A549 (cell line): Measurements from ENCODE around the gene UVSSA. TPM values are rescaled to one million over a fixed set of nuclear protein-coding genes. Genes with fewer than 3 reads are reported as not detected.
"Not testable (repeated sequence)": the region's sequence is repeated elsewhere in the genome, so short reads cannot be mapped to it uniquely, and the experiment has no call there.

ENCODE experiments used
- ATAC-seq, 2 experiments: fragments of 200-7000 bp in 1 of 2; fragments of >200 bp in 1 of 2; cut with Nextera tagmentation in 1 of 2; cut with Tn5 transposase in 1 of 2; 3 replicates each; pipeline versions ENCODE4 v1.8.0 to v1.9.1; 2018 to 2020; ENCODE audit warnings: mild to moderate bottlenecking in 1 of 2, moderate library complexity in 1 of 2
- CTCF ChIA-PET: fragments of 300-600 bp; sonication (Branson Sonifier 250); formaldehyde crosslinking; extraction: SDS; loops from one replicate; lab custom pipeline; 2021; ENCODE audit warnings: antibody characterized with exemption, inconsistent platforms; lab: Yijun Ruan, JAX
- POLR2A ChIA-PET: fragments of 350-600 bp; formaldehyde crosslinking; extraction: SDS; loops from one replicate; lab custom pipeline; 2021; ENCODE audit warnings: antibody characterized with exemption, inconsistent platforms; lab: Yijun Ruan, JAX
- DNase-seq, 2 experiments: peaks; one replicate each; pipeline versions ENCODE4 v3.0.0 to v3.0.0-alpha.2; 2011 to 2016; ENCODE audit warnings: low read depth in 1 of 2, low spot score in 1 of 2
- FAIRE-seq: peaks from 2 replicates; lab custom pipeline; 2011; peaks lifted over from hg19 to GRCh38; lab: Jason Lieb, UNC
- H3K27ac ChIP-seq, 2 experiments: fragments of >200 bp; sonication (Bioruptor Twin); formaldehyde crosslinking; 3 replicates each; pipeline ENCODE4 v1.5.1; 2016 to 2017
- H3K4me1 ChIP-seq: fragments of >200 bp; sonication (Bioruptor Twin); formaldehyde crosslinking; 3 replicates; pipeline ENCODE4 v1.6.1; 2016
- H3K4me2 ChIP-seq: fragments of >200 bp; sonication (Bioruptor Twin); formaldehyde crosslinking; 3 replicates; pipeline ENCODE4 v1.6.1; 2016
- H3K4me3 ChIP-seq: fragments of >200 bp; sonication (Bioruptor Twin); formaldehyde crosslinking; 3 replicates; pipeline ENCODE4 v1.5.1; 2016
- H3K9me3 ChIP-seq: fragments of >200 bp; sonication (Bioruptor Twin); formaldehyde crosslinking; 3 replicates; pipeline ENCODE4 v1.6.1; 2016
- CBX8 ChIP-seq: fragments of 200-600 bp; sonication (generic); IDR thresholded peaks from 2 replicates; pipeline ENCODE4 v1.6.1; 2016
- CTCF ChIP-seq: fragments of >200 bp; sonication (Bioruptor Twin); formaldehyde crosslinking; IDR thresholded peaks from 3 replicates; pipeline ENCODE4 v1.5.1; 2016
- FOSL2 ChIP-seq, 2 experiments: fragments of 450-650 bp in 1 of 2; fragments of >200 bp in 1 of 2; sonication (Bioruptor Twin) in 1 of 2; formaldehyde crosslinking; IDR thresholded peaks; 2 replicates each; pipeline versions ENCODE4 v1.5.0 to v1.6.1; 2016 to 2020; ENCODE audit warnings: mild to moderate bottlenecking in 1 of 2, moderate library complexity in 1 of 2
- GATA3 ChIP-seq: IDR thresholded peaks from 2 replicates; pipeline ENCODE4 v1.6.1; 2012; ENCODE audit warnings: borderline replicate concordance
- JUNB ChIP-seq: fragments of >200 bp; sonication (Bioruptor Twin); formaldehyde crosslinking; IDR thresholded peaks from 2 replicates; pipeline ENCODE4 v1.6.1; 2016
- MAFK ChIP-seq: fragments of 450-650 bp; IDR thresholded peaks from 2 replicates; pipeline ENCODE4 v1.6.1; 2014; ENCODE audit not compliant: partially characterized antibody
- MAX ChIP-seq: IDR thresholded peaks from 2 replicates; pipeline ENCODE4 v1.6.1; 2012
- MYC ChIP-seq: IDR thresholded peaks from 2 replicates; pipeline ENCODE4 v1.6.1; 2012; ENCODE audit warnings: mild to moderate bottlenecking, inconsistent platforms, low read length, improper control_type of control experiment, borderline replicate concordance
- TFCP2L1 ChIP-seq: fragments of 250-450 bp; sonication (Bioruptor Pico); IDR thresholded peaks from 2 replicates; pipeline ENCODE4 v1.5.0; 2021; ENCODE audit warnings: mild to moderate bottlenecking
- WGBS: methylation state at CpG from one replicate; pipeline ENCODE4 v1.1.6; 2017; ENCODE audit errors: missing lambda C conversion rate; 5-methylcytosine and 5-hydroxymethylcytosine counted together
- polyA plus RNA-seq, 4 experiments: library from polyadenylated mRNA; depleted of rRNA in 3 of 4; stranded (reverse); fragments of >200 nt; fragmentation: RNase III in 1 of 4; extraction: RNeasy Plus Mini Kit Qiagen cat#74134 plus additional on column Dnase treatment in 1 of 4; gene quantifications; 2 replicates in 3 of 4; 3 replicates in 1 of 4; pipeline ENCODE4 v1.2.3, GENCODE V29; 2011 to 2017
- TF ChIP-seq, protein P1 (sequence below): fragments of 250-450 bp; sonication (Bioruptor Pico); IDR thresholded peaks from 2 replicates; pipeline ENCODE4 v1.5.0; 2021; ENCODE audit warnings: mild to moderate bottlenecking, moderate library complexity, borderline replicate concordance

The UVSSA gene
- polyA plus RNA-seq, 2 of the 4 experiments (the other 2 are of a cell fraction) = 4.5 to 6.9 TPM

DNA sequence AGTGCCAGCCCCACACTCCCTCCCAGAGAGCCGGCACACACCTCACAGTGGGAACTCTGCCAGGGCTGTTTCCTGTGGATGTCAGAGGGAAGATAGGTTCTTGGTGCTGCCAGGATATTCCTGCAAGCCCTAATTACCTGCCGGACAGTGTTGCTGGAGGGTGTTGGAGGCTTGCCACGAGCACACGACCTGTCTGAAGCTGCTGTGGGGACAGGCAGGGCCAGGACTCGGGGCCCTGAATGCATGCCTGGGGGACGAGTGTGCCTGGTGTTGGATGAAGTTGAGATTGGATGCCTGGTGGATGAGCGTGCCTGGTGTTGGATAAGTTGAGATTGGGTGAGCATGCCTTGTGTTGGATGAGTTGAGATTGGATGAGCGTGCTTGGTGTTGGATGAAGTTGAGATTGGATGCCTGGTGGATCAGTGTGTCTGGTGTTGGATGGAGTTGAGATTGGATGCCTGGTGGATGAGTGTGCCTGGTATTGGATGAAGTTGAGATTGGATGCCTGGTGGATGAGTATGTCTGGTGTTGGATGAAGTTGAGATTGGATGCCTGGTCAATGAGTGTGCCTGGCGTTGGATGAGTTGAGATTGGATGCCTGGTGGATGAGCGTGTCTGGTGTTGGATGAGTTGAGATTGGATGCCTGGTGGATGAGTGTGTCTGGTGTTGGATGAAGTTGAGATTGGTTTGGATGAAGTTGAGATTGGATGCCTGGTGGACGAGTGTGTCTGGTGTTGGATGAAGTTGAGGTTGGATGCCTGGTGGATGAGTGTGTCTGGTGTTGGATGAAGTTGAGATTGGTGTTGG lies 23.2 kb upstream of the UVSSA start:
- no peak for TF ChIP-seq FOSL2 (IDR thresholded peaks at IDR 0.05)
- TF ChIP-seq FOSL2 (CRISPR knock-in tag; IDR thresholded peaks at IDR 0.05) = peak; percentile 26
- TF ChIP-seq MAX = peak; percentile 47; the same call in 1 of the 2 replicates
- TF ChIP-seq JUNB = 0 out of 2 replicates have a peak, but pooled peaks have one; percentile 19
- TF ChIP-seq CTCF = no peak
- TF ChIP-seq GATA3 = 0 out of 2 replicates have a peak, but pooled peaks have one; percentile 34
- TF ChIP-seq, all 56 proteins: peak for 4
- DNase-seq (peak; percentile 44 to 72), ATAC-seq (peak; percentile 28 to 62; a peak in 4 of 6 replicates), FAIRE-seq (no peak)
- H3K4me2 ChIP-seq = peak overlapping the region; percentile 37; the same call in 2 of the 3 replicates
- WGBS = 13% methylated on average over 9 of the region's 11 CpGs
- H3K9me3 ChIP-seq = no peaks in the 10 kb centered on the region
- H3K4me3 ChIP-seq = no peak overlapping the region
- POLR2A ChIA-PET = no interaction called here
- peak overlapping the region; percentile 21 to 80; a peak in 3 of 6 replicates for H3K27ac ChIP-seq
- CTCF ChIA-PET = no interaction called here
- H3K4me1 ChIP-seq = peaks cover 14% of the 10 kb centered on the region; the same call in 2 of the 3 replicates

DNA sequence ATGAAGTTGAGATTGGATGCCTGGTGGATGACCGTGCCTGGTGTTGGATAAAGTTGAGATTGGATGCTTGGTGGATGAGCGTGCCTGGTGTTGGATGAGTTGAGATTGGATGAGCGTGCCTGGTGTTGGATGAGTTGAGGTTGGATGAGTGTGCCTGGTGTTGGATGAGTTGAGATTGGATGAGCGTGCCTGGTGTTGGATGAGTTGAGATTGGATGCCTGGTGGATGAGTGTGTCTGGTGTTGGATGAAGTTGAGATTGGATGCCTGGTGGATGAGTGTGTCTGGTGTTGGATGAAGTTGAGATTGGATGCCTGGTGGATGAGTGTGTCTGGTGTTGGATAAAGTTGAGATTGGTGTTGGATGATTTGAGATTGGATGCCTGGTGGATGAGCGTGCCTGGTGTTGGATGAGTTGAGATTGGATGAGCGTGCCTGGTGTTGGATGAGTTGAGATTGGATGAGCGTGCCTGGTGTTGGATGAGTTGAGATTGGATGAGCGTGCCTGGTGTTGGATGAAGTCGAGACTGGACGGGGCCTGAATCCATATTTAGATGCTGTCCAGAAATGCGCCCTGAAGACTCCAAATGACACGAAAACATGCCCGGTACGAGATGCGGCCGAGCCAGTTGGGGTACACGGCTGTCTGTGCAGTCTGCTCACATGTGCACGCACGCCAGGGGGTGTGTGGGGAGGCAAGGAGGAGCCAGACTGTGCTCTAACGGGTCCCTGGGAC lies 22.4 kb upstream of the UVSSA start:
- DNase-seq, H3K4me3 ChIP-seq, H3K4me2 ChIP-seq, CTCF ChIA-PET, H3K9me3 ChIP-seq, FAIRE-seq, POLR2A ChIA-PET: not testable (repeated sequence)
- peak in 1 of 2 experiments; percentile 66; a peak in 4 of 6 replicates for ATAC-seq
- Histone ChIP-seq H3K4me1 (peaks cover 14% of the 10 kb centered on the region; the same call in 2 of the 3 replicates), H3K27ac (peak overlapping the region in 1 of 2 experiments; percentile 57; a peak in 3 of 6 replicates)
- 73% methylated on average over 20 of the region's 20 CpGs for WGBS

GRCh38 chr4:1325176-1325480 lies 21.9 kb upstream of the UVSSA start:
- TF ChIP-seq CBX8 (no peak), TFCP2L1 (no peak), MAFK (no peak), MYC (no peak)
- TF ChIP-seq, protein P1, sequence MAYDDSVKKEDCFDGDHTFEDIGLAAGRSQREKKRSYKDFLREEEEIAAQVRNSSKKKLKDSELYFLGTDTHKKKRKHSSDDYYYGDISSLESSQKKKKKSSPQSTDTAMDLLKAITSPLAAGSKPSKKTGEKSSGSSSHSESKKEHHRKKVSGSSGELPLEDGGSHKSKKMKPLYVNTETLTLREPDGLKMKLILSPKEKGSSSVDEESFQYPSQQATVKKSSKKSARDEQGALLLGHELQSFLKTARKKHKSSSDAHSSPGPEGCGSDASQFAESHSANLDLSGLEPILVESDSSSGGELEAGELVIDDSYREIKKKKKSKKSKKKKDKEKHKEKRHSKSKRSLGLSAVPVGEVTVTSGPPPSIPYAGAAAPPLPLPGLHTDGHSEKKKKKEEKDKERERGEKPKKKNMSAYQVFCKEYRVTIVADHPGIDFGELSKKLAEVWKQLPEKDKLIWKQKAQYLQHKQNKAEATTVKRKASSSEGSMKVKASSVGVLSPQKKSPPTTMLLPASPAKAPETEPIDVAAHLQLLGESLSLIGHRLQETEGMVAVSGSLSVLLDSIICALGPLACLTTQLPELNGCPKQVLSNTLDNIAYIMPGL (CRISPR knock-in tag) = no peak
- WGBS = 94% methylated on average over 11 of the region's 11 CpGs

More at GRCh38 chr4:1325176-1325480, 21.9 kb upstream of the UVSSA start:
- ATAC-seq = no peak
- no peak for DNase-seq
- peaks cover 14% of the 10 kb centered on the region; the same call in 2 of the 3 replicates for H3K4me1 ChIP-seq
- ChIA-PET POLR2A (no interaction called here), CTCF (no interaction called here)
- H3K4me2 ChIP-seq = no peak overlapping the region
- no peaks in the 10 kb centered on the region for H3K9me3 ChIP-seq
- FAIRE-seq = no peak
- no peak overlapping the region for H3K4me3 ChIP-seq
- H3K27ac ChIP-seq = peak overlapping the region in 1 of 2 experiments; percentile 57; a peak in 3 of 6 replicates
